Central memory CD8-positive, alpha-beta T cell (primary cell): ENCODE results near the gene ADAMTS15.
A peak's percentile ranks its signal among the peaks of the same experiment; 100 is the strongest.

ENCODE experiments used
- ATAC-seq: fragments of 150-1000 bp; cut with Tn5 transposase; replicated peaks from 2 replicates; pipeline ENCODE4 v1.10.0; 2022; ENCODE audit warnings: mild to moderate bottlenecking, moderate FRiP score, moderate number of reproducible peaks; ENCODE audit not compliant: poor library complexity, severe bottlenecking; ENCODE audit errors: extremely low read depth
- DNase-seq, 2 donors: peaks; one replicate each; pipeline ENCODE4 v3.0.0; 2021; ENCODE audit warnings: low spot score in 2 of 2
- H3K27ac Mint-ChIP-seq: one replicate; pipeline ENCODE4 v1.8.0; 2022; ENCODE audit warnings: low read depth, mild to moderate bottlenecking, moderate library complexity, mixed read lengths
- H3K27me3 Mint-ChIP-seq: one replicate; pipeline ENCODE4 v1.8.0; 2022; ENCODE audit warnings: mixed read lengths
- H3K36me3 Mint-ChIP-seq: one replicate; pipeline ENCODE4 v1.8.0; 2022; ENCODE audit warnings: mild to moderate bottlenecking, moderate library complexity, mixed read lengths; ENCODE audit not compliant: insufficient read depth
- H3K4me1 Mint-ChIP-seq: one replicate; pipeline ENCODE4 v1.8.0; 2022; ENCODE audit warnings: mixed read lengths
- H3K4me3 Mint-ChIP-seq: one replicate; pipeline ENCODE4 v1.8.0; 2022; ENCODE audit warnings: mild to moderate bottlenecking, moderate library complexity, mixed read lengths
- H3K9me3 Mint-ChIP-seq: one replicate; pipeline ENCODE4 v1.8.0; 2022; ENCODE audit warnings: mixed read lengths

The ADAMTS15 gene

DNA sequence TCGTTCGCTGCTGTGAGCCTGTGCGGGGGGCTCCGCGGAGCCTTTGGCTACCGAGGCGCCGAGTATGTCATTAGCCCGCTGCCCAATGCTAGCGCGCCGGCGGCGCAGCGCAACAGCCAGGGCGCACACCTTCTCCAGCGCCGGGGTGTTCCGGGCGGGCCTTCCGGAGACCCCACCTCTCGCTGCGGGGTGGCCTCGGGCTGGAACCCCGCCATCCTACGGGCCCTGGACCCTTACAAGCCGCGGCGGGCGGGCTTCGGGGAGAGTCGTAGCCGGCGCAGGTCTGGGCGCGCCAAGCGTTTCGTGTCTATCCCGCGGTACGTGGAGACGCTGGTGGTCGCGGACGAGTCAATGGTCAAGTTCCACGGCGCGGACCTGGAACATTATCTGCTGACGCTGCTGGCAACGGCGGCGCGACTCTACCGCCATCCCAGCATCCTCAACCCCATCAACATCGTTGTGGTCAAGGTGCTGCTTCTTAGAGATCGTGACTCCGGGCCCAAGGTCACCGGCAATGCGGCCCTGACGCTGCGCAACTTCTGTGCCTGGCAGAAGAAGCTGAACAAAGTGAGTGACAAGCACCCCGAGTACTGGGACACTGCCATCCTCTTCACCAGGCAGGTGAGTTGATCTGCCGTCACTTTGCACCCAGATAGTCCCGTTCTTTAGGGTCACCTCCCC, 1.0 kb downstream of the ADAMTS15 start:
- Mint-ChIP-seq H3K4me1 (peaks cover 5% of the 10 kb centered on the region), H3K36me3 (no peaks in the 10 kb centered on the region)

GRCh38 chr11:130449996-130450769, 1.7 kb downstream of the ADAMTS15 start:
- peaks cover 5% of the 10 kb centered on the region for H3K4me1 Mint-ChIP-seq
- H3K4me3 Mint-ChIP-seq: no peak overlapping the region
- no peak for ATAC-seq
- H3K27ac Mint-ChIP-seq: no peak overlapping the region
- H3K27me3 Mint-ChIP-seq: peaks cover 76% of the 10 kb centered on the region
- no peak for DNase-seq
- no peaks in the 10 kb centered on the region for H3K9me3 Mint-ChIP-seq
- H3K36me3 Mint-ChIP-seq: no peaks in the 10 kb centered on the region

More for the DNA sequence above, 1.0 kb downstream of the ADAMTS15 start:
- no peak for DNase-seq
- no peak for ATAC-seq
- Mint-ChIP-seq H3K9me3 (no peaks in the 10 kb centered on the region), H3K27ac (no peak overlapping the region), H3K27me3 (peaks cover 69% of the 10 kb centered on the region), H3K4me3 (peak overlapping the region; percentile 62)

DNA sequence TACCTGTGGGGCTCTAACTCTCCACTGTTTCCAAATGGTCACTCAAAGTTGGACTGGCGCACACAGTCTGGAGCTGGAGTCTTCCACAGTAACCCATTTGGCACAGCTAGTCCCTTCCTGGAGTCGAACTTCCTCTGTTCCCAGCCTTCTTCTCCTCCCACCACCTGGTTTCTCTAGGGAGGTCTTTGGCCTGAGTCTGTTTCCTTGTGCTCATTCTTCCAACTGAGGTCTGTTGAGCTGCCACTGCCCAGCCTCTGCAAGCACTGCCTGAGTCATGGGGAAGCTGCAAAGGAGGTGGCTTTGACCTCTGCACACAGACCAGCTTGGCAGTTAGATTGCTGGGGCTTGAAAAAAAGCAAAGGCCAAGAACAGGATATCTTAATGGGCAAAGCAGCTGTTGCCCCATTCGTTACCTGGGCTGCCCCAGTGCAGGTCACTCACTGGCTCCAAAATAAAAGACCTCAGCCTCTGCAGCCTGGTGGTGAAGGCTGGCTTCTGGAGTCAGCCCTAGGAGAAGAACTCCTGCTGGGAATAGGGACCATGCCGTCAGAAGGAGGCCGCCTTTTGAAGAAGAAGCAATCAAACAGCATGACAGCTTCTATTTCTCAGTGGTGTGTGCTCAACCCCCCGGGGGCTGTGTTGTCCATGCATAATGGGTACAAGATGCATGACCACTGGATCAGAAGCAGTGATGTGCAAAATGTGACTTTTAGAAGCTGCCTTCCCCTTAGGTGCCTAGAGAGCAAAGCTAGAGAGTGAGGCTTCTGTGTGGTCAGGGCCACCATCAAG, 3.0 kb downstream of the ADAMTS15 start:
- no peak for DNase-seq
- Mint-ChIP-seq H3K4me1 (peaks cover 5% of the 10 kb centered on the region), H3K4me3 (no peak overlapping the region), H3K27me3 (peaks cover 88% of the 10 kb centered on the region), H3K36me3 (no peaks in the 10 kb centered on the region), H3K9me3 (no peaks in the 10 kb centered on the region), H3K27ac (no peak overlapping the region)
- ATAC-seq: no peak

- no peaks in the 10 kb centered on the region for H3K9me3 Mint-ChIP-seq
- H3K4me1 Mint-ChIP-seq: peaks cover 5% of the 10 kb centered on the region
- H3K27ac Mint-ChIP-seq: no peak overlapping the region
- DNase-seq (no peak), ATAC-seq (no peak)
- H3K27me3 Mint-ChIP-seq: peaks cover 88% of the 10 kb centered on the region
- no peaks in the 10 kb centered on the region for H3K36me3 Mint-ChIP-seq
- H3K4me3 Mint-ChIP-seq: no peak overlapping the region
Observed at GRCh38 chr11:130452176-130452575, 3.7 kb downstream of the ADAMTS15 start.

DNA sequence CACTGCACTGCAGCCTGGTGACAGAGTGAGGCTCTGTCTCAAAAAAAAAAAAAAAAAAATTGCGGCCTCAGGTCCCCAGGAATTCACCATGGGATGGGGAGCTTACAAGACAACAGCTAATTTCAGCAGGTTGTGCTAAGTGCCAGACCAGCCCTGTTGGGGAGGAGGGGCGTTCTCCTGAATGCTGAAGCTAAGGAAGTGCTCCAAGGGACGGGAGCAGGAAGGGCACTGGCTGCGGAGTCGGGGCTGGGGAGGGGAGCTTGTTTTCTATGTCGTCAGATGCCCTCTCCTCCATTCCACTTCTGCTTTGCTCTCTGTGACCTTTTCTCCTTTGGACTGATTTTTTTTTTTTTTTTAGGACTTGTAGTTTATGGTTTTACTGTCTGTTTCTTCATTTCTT, 4.5 kb downstream of the ADAMTS15 start:
- Mint-ChIP-seq H3K27me3 (peaks cover 89% of the 10 kb centered on the region), H3K4me1 (peaks cover 4% of the 10 kb centered on the region), H3K4me3 (no peak overlapping the region), H3K27ac (no peak overlapping the region), H3K36me3 (no peaks in the 10 kb centered on the region), H3K9me3 (no peaks in the 10 kb centered on the region)
- ATAC-seq (no peak), DNase-seq (no peak)

DNA sequence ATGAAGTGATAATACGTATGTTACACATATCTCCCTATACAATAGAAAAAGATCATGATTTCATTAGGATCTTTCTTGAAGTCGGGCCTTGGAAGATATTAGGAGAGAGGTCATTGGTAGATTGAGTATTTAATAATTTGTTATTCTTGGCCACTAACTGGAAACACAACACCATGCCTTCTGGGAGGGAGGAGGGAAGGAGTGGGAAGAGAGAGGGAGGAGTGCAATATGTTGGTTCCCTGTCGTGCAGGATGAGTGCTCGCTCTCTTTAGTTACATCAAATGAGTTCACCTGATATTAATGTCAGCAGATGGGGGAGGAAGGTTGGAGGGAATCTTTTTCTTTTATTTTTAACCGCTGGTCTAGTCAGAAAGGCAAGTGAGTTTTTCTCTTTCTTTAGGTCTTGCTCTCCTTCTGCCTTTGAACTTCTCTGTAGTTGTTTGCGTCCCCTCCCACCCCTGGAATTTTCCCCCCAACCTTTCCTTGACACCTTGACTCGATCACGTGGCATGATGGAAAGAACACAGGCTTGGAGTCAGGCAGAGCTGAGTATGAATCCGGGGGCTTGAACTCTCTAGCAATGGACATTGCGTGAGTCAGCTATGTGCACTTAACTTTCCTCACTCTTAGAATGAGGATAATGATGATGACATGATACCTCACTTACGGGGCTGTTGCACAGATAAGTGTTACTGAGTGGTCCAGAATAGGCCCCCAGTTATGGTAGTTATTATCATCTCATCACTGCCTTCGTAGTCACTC, 6.2 kb downstream of the ADAMTS15 start:
- Mint-ChIP-seq H3K4me1 (no peaks in the 10 kb centered on the region), H3K9me3 (no peaks in the 10 kb centered on the region), H3K4me3 (no peak overlapping the region), H3K27ac (no peak overlapping the region), H3K27me3 (peaks cover 86% of the 10 kb centered on the region), H3K36me3 (no peaks in the 10 kb centered on the region)
- DNase-seq: no peak
- no peak for ATAC-seq

DNA sequence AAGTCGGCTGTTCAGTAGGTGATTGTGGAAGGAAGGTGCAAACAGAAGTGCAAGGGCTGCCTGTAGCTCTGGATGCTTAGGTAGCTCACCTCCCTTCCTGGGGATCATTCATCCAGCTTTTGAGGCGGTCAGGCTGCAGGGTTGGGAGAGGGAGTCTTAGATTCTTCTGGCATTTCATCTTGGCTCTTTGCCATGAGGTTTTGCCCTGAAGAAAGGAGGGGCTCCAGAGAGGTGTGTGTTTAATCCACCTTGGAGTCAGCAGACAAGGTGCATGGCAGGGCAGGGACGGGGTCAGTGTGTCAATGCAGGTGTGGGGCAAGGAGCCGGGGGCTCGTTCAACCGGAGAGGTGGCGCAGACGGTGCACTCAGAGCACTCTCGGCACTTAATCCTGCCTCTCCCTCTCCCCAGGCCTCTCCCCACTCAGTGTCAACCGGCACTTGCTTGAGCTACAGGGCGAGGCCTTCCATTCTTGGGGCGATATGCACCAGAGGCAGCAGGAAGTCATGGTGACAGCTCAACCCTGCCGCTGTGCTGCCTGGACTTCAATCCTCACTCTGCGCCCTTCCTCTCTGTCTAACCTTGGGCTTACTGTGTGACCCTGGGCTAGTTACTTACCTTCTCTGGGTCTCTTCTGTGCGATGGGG, 7.2 kb downstream of the ADAMTS15 start:
- no peak for ATAC-seq
- no peaks in the 10 kb centered on the region for H3K4me1 Mint-ChIP-seq
- no peaks in the 10 kb centered on the region for H3K9me3 Mint-ChIP-seq
- H3K27ac Mint-ChIP-seq: no peak overlapping the region
- H3K4me3 Mint-ChIP-seq: no peak overlapping the region
- no peak for DNase-seq
- peaks cover 86% of the 10 kb centered on the region for H3K27me3 Mint-ChIP-seq
- H3K36me3 Mint-ChIP-seq: no peaks in the 10 kb centered on the region

GRCh38 chr11:130456286-130456685, 7.8 kb downstream of the ADAMTS15 start:
- no peaks in the 10 kb centered on the region for H3K36me3 Mint-ChIP-seq
- no peak overlapping the region for H3K4me3 Mint-ChIP-seq

DNA sequence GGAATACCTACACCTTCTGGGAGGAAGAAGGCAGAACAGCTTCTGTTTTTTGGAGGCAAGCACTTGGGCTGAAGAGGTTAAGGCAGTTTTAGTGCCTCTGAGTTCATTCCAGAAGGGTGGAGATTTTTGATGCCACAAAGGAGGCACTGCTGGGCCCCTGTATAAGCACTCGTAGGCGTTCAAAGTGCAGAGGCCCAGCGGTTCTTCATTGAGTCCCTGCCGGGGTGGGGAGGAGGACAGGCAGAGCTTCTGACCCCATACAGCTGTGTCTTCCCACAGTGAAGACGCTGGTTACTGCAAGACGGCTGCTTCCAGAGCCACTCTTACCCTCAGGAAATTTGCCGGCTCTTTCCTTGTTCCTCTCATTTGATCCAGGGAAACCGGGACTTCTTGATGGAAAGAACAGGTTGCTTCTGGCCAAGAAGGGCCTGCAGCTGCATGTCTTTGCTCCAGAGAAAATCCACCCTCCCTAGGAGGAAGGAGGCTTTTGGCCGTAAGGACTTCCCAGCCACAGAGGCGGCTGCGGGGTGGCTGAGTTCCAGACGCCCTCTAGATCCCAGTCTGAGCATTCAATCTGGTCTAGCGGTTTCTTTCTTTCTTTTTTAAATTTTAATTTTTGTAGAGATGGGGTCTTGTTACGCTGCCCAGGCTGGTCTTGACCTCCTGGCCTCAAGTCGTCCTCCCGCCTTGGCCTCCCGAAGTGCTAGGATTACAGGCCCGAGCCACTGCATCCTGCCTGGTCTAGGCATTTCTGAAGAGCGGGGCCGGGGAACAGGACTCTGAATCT, 9.4 kb downstream of the ADAMTS15 start:
- Mint-ChIP-seq H3K27ac (no peak overlapping the region), H3K9me3 (no peaks in the 10 kb centered on the region), H3K4me1 (no peaks in the 10 kb centered on the region), H3K36me3 (no peaks in the 10 kb centered on the region), H3K27me3 (peaks cover 86% of the 10 kb centered on the region), H3K4me3 (no peak overlapping the region)
- no peak for ATAC-seq
- DNase-seq: no peak

More at GRCh38 chr11:130456286-130456685, 7.8 kb downstream of the ADAMTS15 start:
- Mint-ChIP-seq H3K4me1 (no peaks in the 10 kb centered on the region), H3K9me3 (no peaks in the 10 kb centered on the region), H3K27me3 (peaks cover 86% of the 10 kb centered on the region), H3K27ac (no peak overlapping the region)
- ATAC-seq (no peak), DNase-seq (no peak)

- Mint-ChIP-seq H3K4me3 (no peak overlapping the region), H3K36me3 (no peaks in the 10 kb centered on the region), H3K27me3 (peaks cover 80% of the 10 kb centered on the region), H3K4me1 (no peaks in the 10 kb centered on the region), H3K27ac (no peak overlapping the region), H3K9me3 (no peaks in the 10 kb centered on the region)
- ATAC-seq (no peak), DNase-seq (no peak)
Observed at GRCh38 chr11:130458410-130458729, 9.9 kb downstream of the ADAMTS15 start.

GRCh38 chr11:130459521-130459920, 11.1 kb downstream of the ADAMTS15 start:
- Mint-ChIP-seq H3K36me3 (no peaks in the 10 kb centered on the region), H3K27ac (no peak overlapping the region), H3K27me3 (peaks cover 69% of the 10 kb centered on the region), H3K9me3 (no peaks in the 10 kb centered on the region), H3K4me3 (no peak overlapping the region), H3K4me1 (no peaks in the 10 kb centered on the region)
- no peak for ATAC-seq
- no peak for DNase-seq
